Gastroesophageal sphincter (tissue), 3 donors: ENCODE data around the gene EGFLAM.

Source experiments
- POLR2A ChIP-seq, 2 donors: fragments of 450-650 bp; IDR thresholded peaks; one replicate each; pipeline ENCODE4 v1.6.1; 2017; ENCODE audit warnings: antibody characterized with exemption in 2 of 2, mild to moderate bottlenecking in 2 of 2, moderate library complexity in 1 of 2
- POLR2AphosphoS5 ChIP-seq: sonication (generic); formaldehyde crosslinking; IDR thresholded peaks from one replicate; pipeline ENCODE4 v1.6.1; 2017; ENCODE audit warnings: antibody characterized with exemption
- TF ChIP-seq, protein P1 (sequence below), 4 experiments: fragments of 200-600 bp in 2 of 4; fragments of 450-650 bp in 2 of 4; sonication (generic) in 1 of 4; IDR thresholded peaks; one replicate each; pipeline ENCODE4 v1.5.1; 2017 to 2019; ENCODE audit warnings: antibody characterized with exemption in 4 of 4, mild to moderate bottlenecking in 2 of 4, moderate library complexity in 2 of 4

DNA sequence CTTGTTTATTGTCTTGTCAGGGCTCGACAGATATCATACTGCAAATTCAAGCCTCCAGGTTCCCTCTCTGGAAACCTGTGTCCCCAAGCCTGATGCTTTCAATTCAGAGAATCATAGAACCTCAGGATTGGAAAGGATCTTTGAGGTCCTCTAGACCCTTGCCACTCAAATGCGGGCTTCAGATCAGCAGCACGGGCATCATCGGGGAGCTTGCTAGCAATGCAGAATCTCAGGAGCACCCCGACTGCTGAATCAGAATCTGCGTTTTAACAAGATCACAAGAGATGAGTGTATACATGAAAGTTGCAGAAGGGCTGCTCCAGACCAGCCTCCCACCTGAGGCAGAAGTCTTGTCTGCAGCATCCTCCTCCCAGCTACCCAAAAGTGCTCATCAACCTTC lies 13.1 kb upstream of the EGFLAM start:
- TF ChIP-seq, protein P1, sequence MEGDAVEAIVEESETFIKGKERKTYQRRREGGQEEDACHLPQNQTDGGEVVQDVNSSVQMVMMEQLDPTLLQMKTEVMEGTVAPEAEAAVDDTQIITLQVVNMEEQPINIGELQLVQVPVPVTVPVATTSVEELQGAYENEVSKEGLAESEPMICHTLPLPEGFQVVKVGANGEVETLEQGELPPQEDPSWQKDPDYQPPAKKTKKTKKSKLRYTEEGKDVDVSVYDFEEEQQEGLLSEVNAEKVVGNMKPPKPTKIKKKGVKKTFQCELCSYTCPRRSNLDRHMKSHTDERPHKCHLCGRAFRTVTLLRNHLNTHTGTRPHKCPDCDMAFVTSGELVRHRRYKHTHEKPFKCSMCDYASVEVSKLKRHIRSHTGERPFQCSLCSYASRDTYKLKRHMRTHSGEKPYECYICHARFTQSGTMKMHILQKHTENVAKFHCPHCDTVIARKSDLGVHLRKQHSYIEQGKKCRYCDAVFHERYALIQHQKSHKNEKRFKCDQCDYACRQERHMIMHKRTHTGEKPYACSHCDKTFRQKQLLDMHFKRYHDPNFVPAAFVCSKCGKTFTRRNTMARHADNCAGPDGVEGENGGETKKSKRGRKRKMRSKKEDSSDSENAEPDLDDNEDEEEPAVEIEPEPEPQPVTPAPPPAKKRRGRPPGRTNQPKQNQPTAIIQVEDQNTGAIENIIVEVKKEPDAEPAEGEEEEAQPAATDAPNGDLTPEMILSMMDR (IDR thresholded peaks at IDR 0.05) = no peak
- TF ChIP-seq POLR2A (IDR thresholded peaks at IDR 0.05) = no peak
- no peak for TF ChIP-seq POLR2AphosphoS5
